Ishikawa (cell line): ENCODE data around the gene ZC2HC1C.

Experiments used
- EGR1 ChIP-seq: IDR thresholded peaks from 2 replicates; pipeline ENCODE4 v1.6.1; 2012
- RAD21 ChIP-seq: IDR thresholded peaks from 2 replicates; pipeline ENCODE4 v1.6.1; 2012; ENCODE audit warnings: low read depth

DNA sequence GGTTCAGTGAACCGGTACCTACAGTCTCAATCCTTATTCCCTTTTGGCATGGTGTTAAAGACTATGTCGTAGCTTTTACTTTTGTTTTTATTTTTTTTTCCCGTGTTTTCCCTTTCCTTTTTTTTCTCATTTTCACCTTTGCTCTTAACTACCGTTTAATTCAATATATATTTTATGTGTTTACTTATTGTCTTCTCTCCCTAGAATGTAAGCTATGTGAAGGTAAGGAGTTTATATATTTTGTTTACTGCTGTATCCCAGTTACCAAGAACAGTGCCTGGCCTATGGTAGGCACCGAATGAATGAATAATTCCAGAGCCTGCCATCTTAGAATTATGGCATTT is 17.9 kb upstream of the ZC2HC1C start:
- TF ChIP-seq RAD21 (no peak), EGR1 (no peak)
